H1 (cell line): Measurements from ENCODE around the gene WDR64. TPM values are rescaled to one million over a fixed set of nuclear protein-coding genes. Genes with fewer than 3 reads are reported as not detected.

ENCODE experiments used
- CTCF ChIA-PET: fragments of 300-600 bp; sonication (Branson Sonifier 250); formaldehyde crosslinking; loops from one replicate; lab custom pipeline; 2021; ENCODE audit not compliant: partially characterized antibody; lab: Charles Lee
- POLR2A ChIA-PET: fragments of 300-600 bp; sonication (Branson Sonifier 250); formaldehyde crosslinking; loops from one replicate; lab custom pipeline; 2021; ENCODE audit warnings: inconsistent platforms; ENCODE audit not compliant: partially characterized antibody; lab: Charles Lee
- DNase-seq, 2 experiments: peaks; one replicate each; pipeline versions ENCODE4 v3.0.0 to v3.0.0-alpha.2; 2010 to 2022; ENCODE audit warnings: low spot score in 2 of 2, low read depth in 1 of 2, mixed read lengths in 1 of 2
- FAIRE-seq: peaks from 2 replicates; lab custom pipeline; 2011; peaks lifted over from hg19 to GRCh38; lab: Jason Lieb, UNC
- H2AFZ ChIP-seq: 2 replicates; pipeline ENCODE4 v1.8.1; 2012; ENCODE audit warnings: low read length, inconsistent platforms
- H2AK5ac ChIP-seq: 2 replicates; pipeline ENCODE4 v1.6.1; 2013; ENCODE audit warnings: low read depth, low read length
- H2BK120ac ChIP-seq: replicated peaks from 2 replicates; pipeline ENCODE3; 2013; ENCODE audit warnings: low read depth, low read length, inconsistent platforms
- H2BK12ac ChIP-seq: 2 replicates; pipeline ENCODE4 v1.6.1; 2013; ENCODE audit warnings: low read depth, low read length
- H2BK15ac ChIP-seq: 2 replicates; pipeline ENCODE4 v1.6.1; 2013; ENCODE audit warnings: low read length
- H2BK20ac ChIP-seq: 2 replicates; pipeline ENCODE4 v1.6.1; 2013; ENCODE audit warnings: low read length
- H2BK5ac ChIP-seq: 2 replicates; pipeline ENCODE4 v1.6.1; 2013; ENCODE audit warnings: low read depth, low read length
- H3K14ac ChIP-seq: 2 replicates; pipeline ENCODE4 v1.6.1; 2013; ENCODE audit warnings: inconsistent platforms; ENCODE audit not compliant: insufficient read length
- H3K18ac ChIP-seq: 2 replicates; pipeline ENCODE4 v1.6.1; 2013; ENCODE audit warnings: low read length; ENCODE audit errors: extremely low read depth
- H3K23ac ChIP-seq: 2 replicates; pipeline ENCODE4 v1.6.1; 2013; ENCODE audit warnings: inconsistent platforms; ENCODE audit not compliant: insufficient read length
- H3K23me2 ChIP-seq: 2 replicates; pipeline ENCODE4 v1.6.1; 2013; ENCODE audit warnings: low read depth, low read length
- H3K27ac ChIP-seq: 2 replicates; pipeline ENCODE4 v1.6.1; 2011; ENCODE audit warnings: low read depth, low read length, inconsistent platforms
- H3K27me3 ChIP-seq, 4 experiments: replicated peaks in 1 of 4; 1 replicate in 1 of 4; 2 replicates in 3 of 4; pipeline versions ENCODE4 v1.6.1 to v1.8.1; 2011 to 2013; ENCODE audit warnings: low read length in 3 of 4, mild to moderate bottlenecking in 3 of 4, inconsistent platforms in 2 of 4, mixed read lengths in 2 of 4, moderate library complexity in 1 of 4; ENCODE audit not compliant: control insufficient read depth in 3 of 4, insufficient read depth in 3 of 4; ENCODE audit errors: extremely low read depth in 1 of 4
- H3K36me3 ChIP-seq, 4 experiments: 2 replicates each; pipeline versions ENCODE4 v1.6.1 to v1.8.1; 2011 to 2013; ENCODE audit warnings: mild to moderate bottlenecking in 4 of 4, low read length in 3 of 4, moderate library complexity in 2 of 4, control low read depth in 1 of 4, inconsistent platforms in 1 of 4; ENCODE audit not compliant: insufficient read depth in 4 of 4, control insufficient read depth in 2 of 4
- H3K4ac ChIP-seq: replicated peaks from 2 replicates; pipeline ENCODE3; 2013; ENCODE audit warnings: low read length, low read depth, mixed read lengths, inconsistent platforms; ENCODE audit not compliant: insufficient read length
- H3K4me1 ChIP-seq, 4 experiments: replicated peaks in 1 of 4; 1 replicate in 1 of 4; 2 replicates in 3 of 4; pipeline versions ENCODE4 v1.6.1 to v1.8.1; 2011 to 2013; ENCODE audit warnings: low read length in 3 of 4, inconsistent platforms in 2 of 4, mixed read lengths in 1 of 4; ENCODE audit not compliant: insufficient read depth in 4 of 4, control insufficient read depth in 3 of 4
- H3K4me2 ChIP-seq, 2 experiments: 2 replicates each; pipeline versions ENCODE4 v1.6.1 to v1.8.1; 2011 to 2013; ENCODE audit warnings: low read depth in 2 of 2, low read length in 2 of 2, control low read depth in 1 of 2, inconsistent platforms in 1 of 2, mild to moderate bottlenecking in 1 of 2; ENCODE audit not compliant: insufficient read depth in 1 of 2
- H3K4me3 ChIP-seq, 4 experiments: fragments of 200-600, 300-600 bp in 1 of 4; sonication (generic), shearing (Covaris generic), sonication (Bioruptor Twin) in 1 of 4; 2 replicates each; pipeline versions ENCODE4 v1.5.1 to v1.8.1; 2011 to 2016; ENCODE audit warnings: low read length in 4 of 4, low read depth in 3 of 4, control low read depth in 2 of 4, inconsistent platforms in 2 of 4, mild to moderate bottlenecking in 2 of 4, mixed read lengths in 1 of 4, moderate library complexity in 1 of 4; ENCODE audit not compliant: insufficient read depth in 2 of 4; ENCODE audit errors: extremely low read depth in 1 of 4
- H3K56ac ChIP-seq: replicated peaks from 2 replicates; pipeline ENCODE3; 2013; ENCODE audit warnings: low read depth, mild to moderate bottlenecking, mixed read lengths, low read length, inconsistent platforms; ENCODE audit not compliant: insufficient read length
- H3K79me1 ChIP-seq: 2 replicates; pipeline ENCODE4 v1.6.1; 2013; ENCODE audit warnings: low read depth, low read length, control low read depth
- H3K79me2 ChIP-seq, 2 experiments: 2 replicates each; pipeline versions ENCODE4 v1.6.1 to v1.8.1; 2012 to 2013; ENCODE audit warnings: low read length in 2 of 2, mild to moderate bottlenecking in 2 of 2, inconsistent platforms in 1 of 2; ENCODE audit not compliant: insufficient read depth in 2 of 2, control insufficient read depth in 1 of 2
- H3K9ac ChIP-seq, 4 experiments: replicated peaks in 1 of 4; 1 replicate in 1 of 4; 2 replicates in 3 of 4; pipeline versions ENCODE4 v1.6.1 to v1.8.1; 2011 to 2013; ENCODE audit warnings: low read depth in 3 of 4, low read length in 3 of 4, control low read depth in 2 of 4, mild to moderate bottlenecking in 2 of 4, moderate library complexity in 2 of 4, inconsistent platforms in 1 of 4; ENCODE audit errors: extremely low read depth in 1 of 4
- H3K9me3 ChIP-seq, 2 experiments: 2 replicates each; pipeline versions ENCODE4 v1.6.1 to v1.8.1; 2012 to 2013; ENCODE audit warnings: mild to moderate bottlenecking in 2 of 2, moderate library complexity in 2 of 2, control low read depth in 1 of 2, inconsistent platforms in 1 of 2, low read depth in 1 of 2, low read length in 1 of 2, mixed read lengths in 1 of 2; ENCODE audit not compliant: insufficient read depth in 2 of 2
- H4K20me1 ChIP-seq, 2 experiments: replicated peaks in 1 of 2; 2 replicates each; pipeline versions ENCODE3 to v1.8.1; 2011 to 2013; ENCODE audit warnings: inconsistent platforms in 2 of 2, low read length in 2 of 2, mild to moderate bottlenecking in 1 of 2; ENCODE audit not compliant: insufficient read depth in 2 of 2, control insufficient read depth in 1 of 2
- H4K5ac ChIP-seq: 2 replicates; pipeline ENCODE4 v1.6.1; 2013; ENCODE audit warnings: low read length, low read depth, mixed read lengths, inconsistent platforms; ENCODE audit not compliant: insufficient read length
- H4K8ac ChIP-seq: 2 replicates; pipeline ENCODE4 v1.8.0; 2013; ENCODE audit warnings: mild to moderate bottlenecking, moderate library complexity, low read length, inconsistent platforms; ENCODE audit not compliant: insufficient read depth; ENCODE audit errors: extremely low read depth
- H4K91ac ChIP-seq: replicated peaks from 2 replicates; pipeline ENCODE3; 2013; ENCODE audit warnings: low read length, mixed read lengths, inconsistent platforms; ENCODE audit not compliant: insufficient read length
- CBX5 ChIP-seq: fragments of 300-800, 300-1000 bp; sonication (generic); IDR thresholded peaks from 2 replicates; pipeline ENCODE4 v1.7.1; 2016; ENCODE audit warnings: antibody characterized with exemption, low read length, low read depth
- CTCF ChIP-seq, 3 experiments: IDR thresholded peaks; 1 replicate in 2 of 3; 2 replicates in 1 of 3; pipeline versions ENCODE4 v1.5.1 to v1.6.1; 2011; ENCODE audit warnings: low read length in 3 of 3, mild to moderate bottlenecking in 3 of 3, inconsistent platforms in 2 of 3, low read depth in 1 of 3, moderate library complexity in 1 of 3; ENCODE audit not compliant: insufficient read depth in 1 of 3; ENCODE audit errors: control extremely low read depth in 1 of 3
- FOSL1 ChIP-seq: IDR thresholded peaks from 2 replicates; pipeline ENCODE4 v1.6.1; 2011; ENCODE audit warnings: mild to moderate bottlenecking, low read depth, low read length, moderate library complexity; ENCODE audit not compliant: insufficient read depth
- HDAC6 ChIP-seq: IDR thresholded peaks from one replicate; pipeline ENCODE4 v1.7.1; 2012; ENCODE audit warnings: low read depth, mild to moderate bottlenecking, inconsistent platforms, low read length, moderate library complexity
- JUND ChIP-seq: IDR thresholded peaks from 2 replicates; pipeline ENCODE4 v1.6.1; 2011; ENCODE audit warnings: mild to moderate bottlenecking, improper control_type of control experiment, low read length
- NANOG ChIP-seq: IDR thresholded peaks from 2 replicates; pipeline ENCODE4 v1.6.1; 2011; ENCODE audit warnings: low read length, low read depth, mild to moderate bottlenecking, inconsistent platforms; ENCODE audit not compliant: insufficient read depth, poor library complexity, severe bottlenecking
- NRF1 ChIP-seq: IDR thresholded peaks from 2 replicates; pipeline ENCODE4 v1.6.1; 2011; ENCODE audit warnings: mild to moderate bottlenecking, low read depth, low read length, improper control_type of control experiment
- POLR2A ChIP-seq, 2 experiments: IDR thresholded peaks; 1 replicate in 1 of 2; 2 replicates in 1 of 2; pipeline ENCODE4 v1.6.1; 2011; ENCODE audit warnings: low read depth in 2 of 2, low read length in 2 of 2, mild to moderate bottlenecking in 2 of 2; ENCODE audit errors: control extremely low read depth in 1 of 2
- POU5F1 ChIP-seq: IDR thresholded peaks from 2 replicates; pipeline ENCODE4 v1.6.1; 2011; ENCODE audit warnings: low read depth, mild to moderate bottlenecking, low read length, moderate library complexity
- RBBP5 ChIP-seq: IDR thresholded peaks from 2 replicates; pipeline ENCODE4 v1.7.1; 2012; ENCODE audit warnings: low read depth, mild to moderate bottlenecking, inconsistent platforms, low read length, moderate library complexity, borderline replicate concordance
- SRF ChIP-seq: IDR thresholded peaks from 2 replicates; pipeline ENCODE4 v1.6.1; 2011; ENCODE audit warnings: mild to moderate bottlenecking, low read depth, low read length, moderate library complexity
- YY1 ChIP-seq: IDR thresholded peaks from 2 replicates; pipeline ENCODE4 v1.6.1; 2011; ENCODE audit warnings: low read depth, mild to moderate bottlenecking, low read length
- ZNF274 ChIP-seq: IDR thresholded peaks from 2 replicates; pipeline ENCODE4 v1.7.0; 2012; ENCODE audit warnings: low read length, borderline replicate concordance; ENCODE audit errors: extremely low read depth
- WGBS, 2 experiments: shearing (Covaris generic) in 1 of 2; methylation state at CpG; one replicate each; pipeline versions ENCODE4 v1.1.6 to v1.1.7; 2013 to 2015; ENCODE audit warnings: low lambda C conversion rate in 2 of 2, mixed read lengths in 2 of 2, inconsistent platforms in 1 of 2, low coverage in 1 of 2, missing lambda C conversion rate in 1 of 2; ENCODE audit not compliant: insufficient replicate concordance in 2 of 2, insufficient coverage in 1 of 2, insufficient read length in 1 of 2; ENCODE audit errors: extremely low coverage in 1 of 2, missing lambda C conversion rate in 1 of 2; 5-methylcytosine and 5-hydroxymethylcytosine counted together
- polyA plus RNA-seq, 7 experiments: library from polyadenylated mRNA; depleted of rRNA in 3 of 7; stranded (reverse) in 5 of 7; unstranded in 2 of 7; fragments of >200 nt in 5 of 7; fragments of 200-250 nt in 2 of 7; gene quantifications; 1 replicate in 5 of 7; 2 replicates in 1 of 7; 4 replicates in 1 of 7; pipeline versions ENCODE4 v1.2.1 to v1.2.3, GENCODE V29; 2011 to 2013; ENCODE audit warnings: missing spikeins in 2 of 7, mixed read lengths in 2 of 7
- total RNA-seq: library from RNA; stranded (reverse); fragmentation: NEBNext Ultra II Directional; extraction: Animal tissue kit (Norgen Biotek cat#: 25700); gene quantifications from 2 replicates; pipeline ENCODE4 v1.2.1, GENCODE V29; 2021

Gene WDR64
- total and polyA plus RNA-seq, 2 of the 8 experiments (the other 6 are each of a cell fraction or from before 2014, with no cell fraction given) = 0.02 TPM; not detected in 1

- H3K14ac ChIP-seq = no peak overlapping the region
- CTCF ChIA-PET = interaction anchor here (0.9 to 1.5 kb wide), 3 partner anchors 28 to 50 kb away, joined by 4 to 5 read pairs (median 5); no protein-coding TSS in a partner anchor
- no peak for TF ChIP-seq SRF
- TF ChIP-seq NRF1 = no peak
- no peak for TF ChIP-seq RBBP5
- TF ChIP-seq YY1 = no peak
- TF ChIP-seq POU5F1 = no peak
- TF ChIP-seq POLR2A (IDR thresholded peaks at IDR 0.05; ENCODE audit: control extremely low read depth in 1 of 2, low read depth in 2 of 2, low read length in 2 of 2) = no peak
- TF ChIP-seq HDAC6 = no peak
- no peak for TF ChIP-seq NANOG
- no peak for TF ChIP-seq JUND
- no peak for TF ChIP-seq CBX5
- no peak for TF ChIP-seq FOSL1
- no peak for TF ChIP-seq CTCF (IDR thresholded peaks at IDR 0.05; ENCODE audit: control extremely low read depth in 1 of 3, insufficient read depth in 1 of 3, low read depth in 1 of 3, low read length in 3 of 3)
- no peak for TF ChIP-seq ZNF274
Measured at GRCh38 chr1:241654641-241655040, 2.6 kb downstream of the WDR64 start.

More at GRCh38 chr1:241654641-241655040, 2.6 kb downstream of the WDR64 start:
- Histone ChIP-seq H2BK120ac (no peak overlapping the region), H3K23me2 (peaks cover 1% of the 10 kb centered on the region; the same call in 1 of the 2 replicates), H3K27me3 (no peaks in the 10 kb centered on the region), H2BK20ac (no peak overlapping the region), H2BK5ac (no peak overlapping the region), H3K27ac (no peak overlapping the region), H3K79me1 (no peaks in the 10 kb centered on the region), H3K4ac (no peak overlapping the region), H3K4me1 (no peaks in the 10 kb centered on the region), H2BK12ac (no peak overlapping the region), H3K9me3 (no peaks in the 10 kb centered on the region), H2BK15ac (no peak overlapping the region), H3K4me3 (no peak overlapping the region), H3K9ac (no peak overlapping the region), H2AFZ (no peak overlapping the region), H2AK5ac (no peak overlapping the region), H3K23ac (no peak overlapping the region), H3K79me2 (no peaks in the 10 kb centered on the region), H4K20me1 (no peaks in the 10 kb centered on the region), H4K8ac (no peak overlapping the region), H4K91ac (no peak overlapping the region), H3K36me3 (no peaks in the 10 kb centered on the region), H3K4me2 (no peak overlapping the region), H4K5ac (no peak overlapping the region), H3K18ac (no peak overlapping the region), H3K56ac (no peak overlapping the region)
- FAIRE-seq = no peak
- 87% methylated on average over 1 of the region's 1 CpG; no CpG with 5 or more reads in 1 of the 2 experiments for WGBS, 2 experiments
- DNase-seq = no peak
- POLR2A ChIA-PET = no interaction called here
